Stimulated activated CD4-positive, alpha-beta T cell treated with anti-CD3 and anti-CD28 coated beads, Interleukin-12 subunit alpha, Interleukin-12 subunit beta, amount 100 ng/mL, for 4 hours (primary cell): Measurements from ENCODE around the gene COMMD10.
"Not testable (repeated sequence)": the region's sequence is repeated elsewhere in the genome, so short reads cannot be mapped to it uniquely, and the experiment has no call there.

Experiments
- DNase-seq: peaks from one replicate; pipeline ENCODE4 v3.0.0-alpha.2; 2020

Gene COMMD10

GRCh38 chr5:116084871-116085715 lies at the start of gene COMMD10:
COMMD10 (plus strand) TSS chr5:116085025.
- DNase-seq, result peak; percentile 70

DNA sequence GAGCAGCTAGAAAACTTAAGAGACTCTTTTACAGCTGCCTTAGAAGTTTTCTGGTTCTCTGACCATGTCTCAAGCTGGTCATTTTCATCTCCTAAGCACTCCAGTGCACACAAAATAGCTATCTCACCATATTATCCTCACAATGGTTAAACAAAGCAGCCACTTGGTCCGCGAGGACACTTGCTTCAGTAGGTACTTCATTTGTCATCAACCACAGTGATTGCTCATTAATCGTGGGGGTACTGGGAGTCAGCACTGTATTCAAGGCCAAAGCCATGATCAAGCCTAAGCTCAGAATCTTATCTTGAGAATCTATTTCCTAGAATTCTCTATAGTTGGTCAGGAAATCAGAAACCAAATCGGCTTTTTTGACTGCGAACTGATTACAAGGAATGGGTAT lies 49.7 kb upstream of the COMMD10 start:
- DNase-seq, result no peak

DNA sequence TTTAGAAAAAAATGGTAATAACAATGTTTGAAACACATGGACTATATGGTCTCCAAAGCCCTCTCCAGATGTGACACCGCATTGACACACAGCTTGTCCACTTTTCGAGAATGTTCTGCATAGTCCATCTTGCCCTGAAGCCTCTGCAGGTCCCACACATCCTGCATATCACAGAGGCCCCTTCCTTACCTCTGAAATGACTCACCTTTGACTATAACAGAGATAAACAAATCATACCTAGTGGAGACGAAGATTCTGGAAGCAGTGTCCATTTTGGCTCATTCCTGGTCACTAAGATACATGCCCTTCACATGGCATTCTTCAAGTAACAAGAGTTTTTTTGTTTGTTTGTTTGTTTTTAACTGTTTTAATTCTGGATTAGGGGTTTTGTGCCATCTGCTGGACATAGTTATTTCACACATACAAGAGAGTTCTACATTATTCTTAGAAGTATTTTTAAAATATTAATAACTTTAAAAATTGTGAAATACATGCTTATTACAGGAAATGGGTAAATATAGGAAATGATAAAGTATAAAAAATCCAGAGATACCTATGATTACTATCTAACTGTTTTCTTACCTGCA lies 47.5 kb upstream of the COMMD10 start:
- no peak for DNase-seq

GRCh38 chr5:116038817-116039216 lies 46.0 kb upstream of the COMMD10 start:
- DNase-seq, result no peak

- DNase-seq, result no peak
Observed at GRCh38 chr5:116042375-116042774, 42.5 kb upstream of the COMMD10 start.

GRCh38 chr5:116044073-116044472 lies 40.8 kb upstream of the COMMD10 start:
- no peak for DNase-seq

DNA sequence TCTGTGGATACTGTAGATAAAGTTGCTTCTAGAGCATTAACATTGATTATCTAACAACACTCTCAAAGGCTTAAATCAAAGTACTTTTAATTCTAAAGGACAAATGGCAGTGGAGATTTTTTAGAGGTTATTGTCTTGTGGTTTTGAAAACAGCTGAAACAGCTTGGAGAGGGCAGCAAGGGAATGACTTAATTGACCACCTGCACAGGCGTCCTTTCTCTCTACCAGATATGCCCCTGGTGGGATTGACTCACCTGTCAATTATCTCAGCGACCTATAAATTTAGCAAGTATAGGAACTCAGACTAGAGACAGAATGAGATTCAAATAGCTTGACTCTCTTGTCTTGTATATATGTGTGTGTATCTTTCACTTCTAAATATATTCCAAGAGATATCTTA lies 39.0 kb upstream of the COMMD10 start:
- DNase-seq, result no peak

DNA sequence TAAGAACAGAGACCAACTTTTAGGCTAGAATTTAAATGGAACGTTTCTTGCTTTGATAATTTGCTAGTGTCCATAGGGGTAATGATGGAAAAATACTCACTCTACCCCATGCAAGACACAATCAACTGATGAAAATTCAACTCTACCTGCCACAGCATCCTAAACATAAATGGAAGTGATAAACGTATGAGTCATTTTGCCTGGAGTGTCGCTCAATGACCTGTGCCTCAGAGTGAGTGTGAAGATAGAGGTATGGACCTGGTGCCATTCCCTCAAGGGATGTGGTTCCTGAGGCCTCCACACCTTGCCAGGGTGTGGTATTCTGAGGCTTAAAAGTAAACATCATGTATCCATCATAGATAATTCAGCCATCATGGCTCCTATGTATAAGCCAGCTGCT lies 38.6 kb upstream of the COMMD10 start:
- no peak for DNase-seq

GRCh38 chr5:116046823-116047222 lies 38.0 kb upstream of the COMMD10 start:
- no peak for DNase-seq

- DNase-seq, result no peak
Observed at GRCh38 chr5:116058346-116058936, 26.4 kb upstream of the COMMD10 start.

DNA sequence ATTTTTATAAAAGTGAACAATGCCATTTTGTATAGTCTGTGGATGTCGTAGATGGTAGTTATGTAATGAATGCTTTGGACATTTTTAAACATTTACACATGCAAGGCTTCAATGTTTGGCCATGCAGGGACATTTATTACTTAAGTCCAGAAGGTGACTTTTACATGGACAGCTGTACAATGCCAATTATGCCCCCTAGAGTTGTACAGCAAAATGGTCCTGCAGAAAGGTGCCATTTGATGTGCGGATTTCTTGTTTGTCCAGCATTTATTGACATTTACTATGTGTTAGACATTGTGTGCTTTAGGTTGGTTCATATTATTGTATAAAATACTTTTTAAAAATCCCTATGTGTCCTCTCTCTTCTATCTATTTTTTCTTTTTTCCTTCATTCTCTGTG lies 22.5 kb upstream of the COMMD10 start:
- no peak for DNase-seq

- DNase-seq, result no peak
Observed at GRCh38 chr5:116063950-116064349, 20.9 kb upstream of the COMMD10 start.

GRCh38 chr5:116068028-116068632 lies 16.7 kb upstream of the COMMD10 start:
- DNase-seq, result no peak

DNA sequence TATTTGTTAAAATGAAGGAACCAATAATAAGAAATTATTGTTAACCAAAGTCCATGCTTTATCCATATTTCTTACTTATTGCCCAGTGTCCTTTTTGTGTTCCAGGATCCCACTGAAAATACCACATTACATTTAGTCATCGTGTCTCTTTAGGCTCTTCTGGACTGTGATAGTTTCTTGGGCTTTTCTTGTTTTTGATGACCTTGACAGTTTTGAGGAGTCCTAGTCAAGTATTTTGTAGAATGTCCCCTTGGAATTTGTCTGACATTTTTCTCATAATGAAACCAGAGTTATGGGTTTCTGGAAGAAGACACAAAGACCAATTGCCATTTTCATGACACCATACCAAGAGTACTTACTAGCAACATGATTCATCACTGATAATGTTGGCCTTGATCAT lies 13.6 kb upstream of the COMMD10 start:
- DNase-seq, result no peak

- no peak for DNase-seq
Observed at GRCh38 chr5:116075191-116075831, 9.5 kb upstream of the COMMD10 start.

GRCh38 chr5:116076496-116076895 lies 8.3 kb upstream of the COMMD10 start:
- no peak for DNase-seq

DNA sequence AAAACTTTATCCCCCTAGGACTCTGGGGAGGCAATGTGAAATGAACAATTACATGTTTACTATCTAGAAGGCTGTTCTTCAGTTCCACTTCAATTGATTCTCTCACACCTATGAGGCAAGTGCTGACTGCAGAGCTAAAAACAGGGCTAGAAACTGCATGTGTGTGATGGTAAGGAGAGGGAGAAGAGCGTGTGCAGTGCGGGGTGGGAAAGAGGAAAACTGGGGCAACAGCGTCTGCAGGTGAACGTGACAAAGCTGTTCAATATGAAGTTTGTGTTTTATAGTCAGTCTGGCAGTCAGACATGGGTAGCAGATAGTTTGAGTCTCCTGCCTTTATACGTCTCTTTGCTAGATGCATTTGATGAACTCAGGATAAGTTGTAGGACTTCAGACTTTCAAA lies 6.6 kb upstream of the COMMD10 start:
- no peak for DNase-seq

GRCh38 chr5:116084287-116084691 lies 536 bp upstream of the COMMD10 start:
- no peak for DNase-seq

DNA sequence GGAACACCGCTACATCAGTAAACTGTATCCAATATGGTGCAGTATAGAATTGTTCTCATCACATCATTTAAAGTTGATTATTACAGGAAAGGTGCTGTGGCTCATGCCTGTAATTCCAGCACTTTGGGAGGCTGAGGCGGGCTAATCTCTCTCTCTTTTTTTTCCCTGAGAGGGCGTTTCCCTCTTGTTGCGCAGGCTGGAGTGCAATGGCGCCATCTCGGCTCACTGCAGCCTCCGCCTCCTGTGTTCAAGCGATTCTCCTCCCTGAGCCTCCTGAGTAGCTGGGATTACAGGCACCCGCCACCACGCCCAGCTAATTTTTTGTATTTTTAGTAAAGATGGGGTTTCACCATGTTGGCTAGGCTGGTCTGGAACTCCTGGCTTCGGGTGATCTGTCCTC lies 1.5 kb downstream of the COMMD10 start:
- not testable (repeated sequence) for DNase-seq

GRCh38 chr5:116088062-116088461 lies 3.2 kb downstream of the COMMD10 start:
- no peak for DNase-seq

DNA sequence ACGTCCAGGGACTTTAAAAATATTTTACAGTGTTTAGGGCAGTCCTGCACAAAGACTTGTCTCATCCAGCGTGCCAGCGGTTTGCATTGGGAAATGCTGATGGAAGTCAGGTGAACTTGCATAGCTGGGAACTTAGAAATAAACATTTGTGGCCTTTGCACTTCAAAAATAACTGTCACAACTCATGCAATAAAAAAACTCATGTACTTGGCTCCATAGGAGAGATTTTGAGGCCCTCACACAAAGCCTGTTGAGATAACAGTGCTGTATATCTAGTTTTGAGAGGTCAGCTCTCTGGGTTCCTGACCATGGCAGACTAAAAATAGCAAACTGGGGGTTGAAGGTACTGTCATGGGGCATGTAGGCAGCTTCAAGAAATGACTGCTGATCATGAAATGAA lies 5.5 kb downstream of the COMMD10 start:
- DNase-seq, result no peak

- no peak for DNase-seq
Observed at GRCh38 chr5:116091416-116091815, 6.6 kb downstream of the COMMD10 start.

- DNase-seq, result no peak
Observed at GRCh38 chr5:116097301-116097700, 12.5 kb downstream of the COMMD10 start.
